Left lobe of liver (tissue), 2 donors: ENCODE data around the gene ALCAM. TPM values are rescaled to one million over a fixed set of nuclear protein-coding genes. Genes with fewer than 3 reads are reported as not detected.

ENCODE experiments used
- ATAC-seq: fragments of 200-7000 bp; cut with Tn5 transposase; one replicate; pipeline ENCODE4 v1.9.1; 2020; ENCODE audit warnings: mild to moderate bottlenecking, moderate library complexity
- DNase-seq: peaks from one replicate; pipeline ENCODE4 v3.0.0-alpha.2; 2020; ENCODE audit warnings: low spot score
- total RNA-seq: library from RNA; stranded (reverse); gene quantifications from one replicate; pipeline ENCODE4 v1.2.1, GENCODE V29; 2021
- donor health status: DM: no; HTN: no; CAD: no; lungs with moderate emphysema.
- donor health status: DM: no; HTN: yes; CAD: no.

The ALCAM gene
- total RNA-seq, result 25.0 TPM

DNA sequence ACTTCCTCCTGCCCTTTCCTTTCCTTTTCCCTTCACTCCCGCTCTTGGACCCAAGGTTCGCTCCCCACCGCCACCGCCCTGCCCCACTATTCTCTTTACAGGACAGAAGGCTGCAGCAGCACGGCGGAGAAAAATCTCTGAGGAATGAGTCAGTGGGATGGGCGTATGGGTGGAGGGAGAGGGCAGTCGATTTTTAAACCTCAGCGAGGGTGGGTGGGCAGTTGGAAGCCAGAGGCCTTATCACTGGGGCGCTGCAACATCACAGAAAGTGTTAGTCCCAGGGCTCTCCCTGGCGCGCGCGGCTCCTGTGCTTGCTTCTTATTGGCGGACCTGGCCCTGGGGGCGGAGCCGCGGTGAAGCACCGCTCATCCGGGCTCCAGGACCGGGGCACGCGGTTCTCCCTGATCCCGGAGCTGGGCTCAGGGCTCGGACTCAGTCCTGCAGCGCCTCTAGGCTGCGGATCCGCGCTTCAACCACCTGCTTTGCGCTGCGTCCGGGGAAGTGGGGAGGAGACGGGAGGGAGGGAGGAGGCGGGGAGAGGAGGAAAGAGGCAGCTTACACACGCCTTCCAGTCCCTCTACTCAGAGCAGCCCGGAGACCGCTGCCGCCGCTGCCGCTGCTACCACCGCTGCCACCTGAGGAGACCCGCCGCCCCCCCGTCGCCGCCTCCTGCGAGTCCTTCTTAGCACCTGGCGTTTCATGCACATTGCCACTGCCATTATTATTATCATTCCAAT, at the start of gene ALCAM:
TSS of gene ALCAM (plus strand) at position 584 of the 737 bp plus-strand sequence.
- ATAC-seq (peak; percentile 81), DNase-seq (peak; percentile 98)

- ATAC-seq (no peak), DNase-seq (no peak)
Observed at GRCh38 chr3:105317841-105318240, 48.9 kb upstream of the ALCAM start.

DNA sequence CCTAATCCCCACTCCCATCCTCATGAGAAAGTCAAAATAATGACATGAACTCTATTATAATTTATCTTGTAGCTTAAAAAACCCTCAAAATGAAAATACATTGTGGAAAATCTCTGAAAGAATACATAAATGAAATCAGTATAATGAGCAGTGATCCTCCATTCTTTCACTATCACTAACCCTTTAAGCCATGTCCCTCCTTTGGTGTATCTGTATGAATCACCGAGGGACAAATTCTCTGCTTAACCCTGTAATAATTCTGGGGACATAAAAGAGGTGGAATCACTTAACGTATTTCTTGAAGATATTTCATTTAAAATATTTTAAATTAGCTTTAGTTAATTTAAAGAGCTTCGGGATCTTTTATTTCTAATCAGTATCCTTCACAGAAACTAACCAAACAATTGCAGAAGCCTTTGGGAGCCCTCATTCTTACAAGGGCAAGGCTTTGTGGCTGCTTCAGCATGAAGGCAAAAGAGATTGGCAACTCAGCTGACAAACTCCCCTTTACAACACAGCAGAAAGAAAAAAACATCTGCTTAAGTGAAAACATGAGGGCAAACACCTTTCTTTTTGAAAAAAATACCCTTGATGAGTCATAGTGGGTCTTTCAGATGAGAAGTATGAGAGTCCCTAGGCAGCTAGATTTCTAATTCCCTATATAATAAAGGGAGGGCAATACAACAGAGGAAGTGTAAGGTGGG, 44.0 kb upstream of the ALCAM start:
- ATAC-seq (no peak), DNase-seq (no peak)

- DNase-seq, result no peak
- no peak for ATAC-seq
Observed at GRCh38 chr3:105323274-105323599, 43.5 kb upstream of the ALCAM start.

GRCh38 chr3:105324951-105325350, 41.8 kb upstream of the ALCAM start:
- ATAC-seq, result no peak

DNA sequence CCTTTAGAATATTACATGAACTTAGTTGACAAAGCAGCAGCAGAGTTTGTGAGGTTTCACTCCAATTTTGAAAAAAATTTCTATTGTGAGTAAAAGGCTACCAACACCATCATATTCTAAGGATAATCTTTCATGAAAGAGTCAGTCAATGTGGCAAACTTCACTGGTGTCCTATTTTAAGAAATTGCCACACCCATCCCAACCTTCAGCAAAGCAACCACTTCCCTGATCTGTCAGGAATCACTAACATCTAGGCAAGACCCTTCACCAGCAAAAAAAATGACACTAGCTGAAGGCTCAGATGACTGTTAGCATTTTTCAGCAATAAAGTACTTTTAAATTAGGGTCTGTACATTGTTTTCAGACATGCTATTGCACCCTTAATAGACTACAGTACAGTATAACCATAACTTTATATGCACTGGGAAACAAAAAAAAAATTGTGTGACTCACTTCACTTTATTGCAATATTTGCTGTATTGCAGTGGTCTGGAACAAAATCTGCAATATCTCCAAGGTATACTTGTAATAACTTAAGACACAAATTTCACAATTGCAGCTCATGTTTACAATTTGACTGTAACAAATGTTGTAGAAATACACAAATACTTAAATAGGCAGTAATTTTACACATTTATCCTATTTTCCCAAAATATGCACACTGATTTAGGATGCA, 38.9 kb upstream of the ALCAM start:
- ATAC-seq (no peak), DNase-seq (no peak)

More at GRCh38 chr3:105324951-105325350, 41.8 kb upstream of the ALCAM start:
- no peak for DNase-seq

GRCh38 chr3:105328338-105328730, 38.4 kb upstream of the ALCAM start:
- DNase-seq (no peak), ATAC-seq (no peak)

DNA sequence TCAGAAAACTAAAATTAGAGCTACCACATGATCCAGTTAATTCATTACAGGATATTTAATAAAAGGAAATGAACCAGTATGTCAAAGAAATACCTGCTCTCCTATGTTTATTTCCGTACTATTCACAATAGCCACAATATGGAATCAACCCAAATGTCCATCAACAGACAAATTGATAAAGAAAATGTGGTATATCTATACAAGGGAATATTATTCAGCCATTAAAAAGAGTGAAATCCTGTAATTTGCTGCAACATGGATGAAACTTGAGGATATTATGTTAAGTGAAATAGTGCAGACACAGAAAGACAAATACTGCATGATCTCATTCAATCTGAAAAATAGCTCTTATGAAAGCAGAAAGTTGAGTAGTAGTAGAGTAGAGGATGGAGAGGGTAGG, 33.7 kb upstream of the ALCAM start:
- no peak for DNase-seq
- no peak for ATAC-seq

DNA sequence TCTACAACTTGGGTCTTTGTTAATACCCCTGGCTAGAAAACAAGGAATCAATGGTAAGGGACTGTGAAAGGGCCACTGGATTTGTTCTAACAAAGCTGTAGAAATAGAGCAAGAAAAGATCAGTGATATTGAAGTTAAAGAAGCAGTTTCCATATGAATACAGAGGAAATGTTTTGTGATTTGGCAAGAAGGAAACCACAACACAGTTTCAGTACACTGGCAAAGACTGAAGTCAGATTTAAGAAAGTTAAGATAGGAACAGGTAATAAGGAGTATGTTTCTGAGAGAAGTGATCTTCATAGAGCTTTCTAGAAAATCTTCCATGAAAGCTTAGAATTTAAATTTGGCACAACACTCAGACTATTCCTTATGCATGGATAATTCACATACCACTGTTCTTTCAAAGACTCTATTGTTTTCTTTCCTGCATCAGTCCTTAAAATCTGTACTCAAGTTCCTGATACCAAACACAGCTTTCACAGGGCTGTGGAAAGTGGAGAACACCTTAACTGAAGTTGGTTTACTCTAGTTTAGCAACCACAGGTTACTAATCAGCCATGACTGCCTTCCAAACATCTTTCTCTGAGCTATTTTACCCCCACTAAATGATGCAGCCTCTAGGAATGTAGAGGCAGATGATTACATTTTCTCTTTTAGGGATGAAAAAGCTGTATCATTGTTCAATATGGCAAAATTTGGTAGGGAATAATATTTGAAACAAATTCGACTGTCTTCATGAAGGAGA, 32.4 kb upstream of the ALCAM start:
- ATAC-seq (no peak), DNase-seq (no peak)

- DNase-seq (no peak), ATAC-seq (no peak)
Observed at GRCh38 chr3:105339946-105340345, 26.8 kb upstream of the ALCAM start.

DNA sequence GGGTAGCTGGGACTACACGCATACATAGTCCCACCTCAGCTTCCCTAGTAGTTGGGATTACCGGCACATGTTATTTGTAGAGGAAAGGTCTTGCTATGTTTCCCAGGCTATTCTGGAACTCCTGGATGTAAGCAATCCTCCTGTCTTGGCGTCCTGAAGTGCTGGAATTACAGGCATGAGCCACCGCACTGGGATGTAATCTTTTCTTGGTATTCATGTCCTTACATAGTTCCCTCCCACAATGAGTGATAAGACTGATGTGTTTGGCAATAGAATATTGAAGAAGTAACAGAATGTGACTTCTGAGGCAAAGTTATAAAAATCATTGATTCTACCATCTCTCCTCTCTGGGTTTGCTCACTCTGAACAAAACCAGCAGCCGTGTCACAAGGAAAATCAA, 22.7 kb upstream of the ALCAM start:
- DNase-seq, result no peak
- ATAC-seq, result no peak

GRCh38 chr3:105345156-105345555, 21.6 kb upstream of the ALCAM start:
- ATAC-seq (no peak), DNase-seq (no peak)

DNA sequence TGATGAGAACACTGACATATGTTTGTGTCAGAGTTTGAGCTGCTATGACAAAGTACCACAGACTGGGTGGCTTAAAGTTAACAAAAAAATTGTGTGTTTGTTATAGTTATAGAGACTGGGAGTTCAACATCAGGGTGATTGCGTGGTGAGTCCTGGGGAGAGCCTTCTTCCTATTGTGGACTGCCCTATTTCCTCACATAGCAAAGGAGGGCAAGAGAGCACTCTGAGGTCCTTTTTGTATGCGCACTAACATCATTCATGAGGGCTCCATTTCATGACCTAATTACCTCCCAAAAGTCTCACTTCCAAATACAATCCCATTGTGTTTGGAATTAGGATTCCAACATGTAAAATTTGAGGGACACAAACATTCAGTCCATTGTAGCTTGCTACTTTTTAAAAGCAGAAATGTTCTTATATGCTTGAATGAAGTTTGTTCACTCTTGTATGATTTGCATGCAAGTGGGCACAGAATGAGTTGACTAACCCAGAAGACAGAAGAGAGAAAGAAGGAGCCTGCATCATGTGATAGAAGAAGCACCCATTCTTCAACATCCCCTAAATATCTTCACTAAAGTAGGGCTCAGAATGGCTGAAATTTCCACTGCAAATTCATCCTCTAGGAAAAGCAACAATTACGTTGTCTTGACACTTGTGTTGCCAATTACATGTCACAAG, 18.9 kb upstream of the ALCAM start:
- DNase-seq (no peak), ATAC-seq (no peak)

GRCh38 chr3:105348307-105348706, 18.4 kb upstream of the ALCAM start:
- ATAC-seq, result no peak

GRCh38 chr3:105349684-105350387, 16.9 kb upstream of the ALCAM start:
- no peak for ATAC-seq
- DNase-seq, result no peak

More at GRCh38 chr3:105348307-105348706, 18.4 kb upstream of the ALCAM start:
- no peak for DNase-seq

DNA sequence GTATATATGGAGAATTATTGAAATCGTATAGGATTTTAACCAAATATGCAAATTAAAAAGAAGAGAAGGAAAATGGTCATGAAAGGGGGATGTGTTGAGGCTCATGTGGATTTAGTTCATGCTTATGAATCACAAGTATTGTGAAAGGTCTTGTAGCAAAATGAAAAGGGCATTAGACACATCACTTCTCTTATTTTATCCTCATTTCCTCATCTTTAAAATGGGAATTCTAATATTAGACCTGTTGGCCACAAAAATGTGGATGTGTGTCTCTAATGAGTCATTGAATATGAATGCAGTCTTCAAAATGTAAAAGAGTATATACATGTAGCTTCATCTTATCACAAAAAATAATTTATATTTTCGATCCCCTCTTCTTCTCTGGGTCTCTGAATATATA, 14.9 kb upstream of the ALCAM start:
- DNase-seq (no peak), ATAC-seq (no peak)

DNA sequence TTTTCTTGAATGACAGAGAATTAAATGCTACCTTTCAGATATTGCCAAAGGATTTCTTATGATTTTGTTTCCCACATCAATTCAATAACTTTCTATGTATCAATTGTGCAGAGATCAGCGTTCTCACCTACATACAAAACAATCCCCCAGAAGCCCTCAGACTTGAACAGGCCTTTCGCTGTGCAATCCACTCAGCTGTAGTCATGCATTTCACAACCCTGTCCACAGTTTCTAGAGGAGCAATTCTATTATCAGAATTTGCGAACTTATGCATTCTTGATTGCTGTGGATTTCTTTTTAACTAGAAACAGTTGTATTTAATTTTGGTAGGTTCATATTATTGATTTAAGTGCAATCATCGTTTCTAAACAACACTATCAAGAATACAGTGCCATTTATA, 13.7 kb upstream of the ALCAM start:
- ATAC-seq (no peak), DNase-seq (no peak)

DNA sequence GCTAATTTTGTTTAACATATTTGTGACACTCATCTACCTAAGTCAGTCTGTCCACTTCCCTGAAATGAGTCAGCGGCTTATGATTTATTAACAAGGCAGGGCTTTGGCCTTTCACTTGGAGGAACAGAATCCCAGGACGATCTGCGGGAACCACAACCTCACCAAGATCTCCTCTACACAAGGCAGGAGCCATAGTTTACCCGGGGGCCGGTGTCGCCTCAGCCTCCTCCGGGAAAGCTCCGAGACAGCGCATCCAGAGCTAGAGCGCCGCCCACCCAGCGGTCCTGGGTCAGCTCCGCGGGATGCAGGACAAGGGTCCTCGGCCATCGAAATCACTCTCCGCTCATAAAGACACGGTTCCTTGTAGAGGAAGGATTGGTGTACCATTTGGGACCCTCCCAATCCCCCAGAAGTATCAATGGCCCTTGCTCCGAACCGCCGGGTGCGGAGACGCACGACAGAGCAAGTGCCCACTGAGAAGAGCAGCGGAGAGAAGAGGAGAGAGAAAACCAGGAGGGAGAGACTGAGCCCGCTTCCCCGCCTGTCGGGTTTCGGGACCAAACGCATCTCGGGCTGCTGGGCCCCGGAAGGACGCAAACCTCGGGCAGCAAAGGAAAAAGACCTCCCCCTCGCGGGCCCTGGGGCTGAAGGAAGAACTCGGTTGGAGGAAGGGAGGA, 13.1 kb upstream of the ALCAM start:
- DNase-seq, result no peak
- ATAC-seq, result no peak

GRCh38 chr3:105354429-105354828, 12.3 kb upstream of the ALCAM start:
- no peak for ATAC-seq
- no peak for DNase-seq
